Measurements from ENCODE around the gene FZR1. TPM values are rescaled to one million over a fixed set of nuclear protein-coding genes. Genes with fewer than 3 reads are reported as not detected.

The FZR1 gene
- total and polyA plus RNA-seq, 2 of the 8 experiments (the other 6 are each of a cell fraction or from before 2014, with no cell fraction given) = 21.6 to 35.5 TPM

GRCh38 chr19:3515891-3516422 is 9.8 kb downstream of the FZR1 start:
- no peak overlapping the region for H3K14ac ChIP-seq (ENCODE audit: insufficient read length)
- H2AFZ ChIP-seq (ENCODE audit: low read length) = no peak overlapping the region
- H3K23ac ChIP-seq (ENCODE audit: insufficient read length) = no peak overlapping the region
- peaks cover 0 to 29% (median 20%) of the 10 kb centered on the region in 4 experiments; a peak in 6 of 7 replicates for H3K4me1 ChIP-seq (replicated peaks in 1 of 4; ENCODE audit: control insufficient read depth in 3 of 4, insufficient read depth in 4 of 4, low read length in 3 of 4)
- H3K79me1 ChIP-seq (ENCODE audit: low read depth, low read length) = peaks cover 26% of the 10 kb centered on the region
- no peaks in the 10 kb centered on the region for H3K27me3 ChIP-seq (replicated peaks in 1 of 4; ENCODE audit: control insufficient read depth in 3 of 4, extremely low read depth in 1 of 4, insufficient read depth in 3 of 4, low read length in 3 of 4)
- ChIA-PET CTCF (ENCODE audit: partially characterized antibody) (interaction anchor here (0.5 to 5.4 kb wide), 7 partner anchors 11 to 190 kb away, joined by 3 to 28 read pairs (median 4); partner anchors contain the start of gene DOHH), POLR2A (ENCODE audit: partially characterized antibody) (interaction anchor here (1.0 to 2.3 kb wide), 3 partner anchors 12 to 44 kb away, joined by 4 to 7 read pairs (median 5); no protein-coding TSS in a partner anchor)
- peak overlapping the region; percentile 21 for H3K4ac ChIP-seq (replicated peaks; ENCODE audit: insufficient read length, low read depth, low read length)
- no peak overlapping the region for H3K56ac ChIP-seq (replicated peaks; ENCODE audit: insufficient read length, low read depth, low read length)
- H3K27ac ChIP-seq (ENCODE audit: low read depth, low read length) = 0 out of 2 replicates have a peak overlapping the region, but pooled peaks have one; percentile 18
- no peak overlapping the region for H2BK120ac ChIP-seq (replicated peaks; ENCODE audit: low read depth, low read length)
- H4K20me1 ChIP-seq (replicated peaks in 1 of 2; ENCODE audit: control insufficient read depth in 1 of 2, insufficient read depth in 2 of 2, low read length in 2 of 2) = peaks cover 5 to 20% of the 10 kb centered on the region in 2 experiments
- WGBS, 2 experiments (ENCODE audit: extremely low coverage in 1 of 2, insufficient coverage in 1 of 2, insufficient read length in 1 of 2, insufficient replicate concordance in 2 of 2, low coverage in 1 of 2, low lambda C conversion rate in 2 of 2, missing lambda C conversion rate in 1 of 2) = 87% methylated on average over 13 of the region's 15 CpGs; no CpG with 5 or more reads in 1 of the 2 experiments
- H3K9ac ChIP-seq (replicated peaks in 1 of 4; ENCODE audit: extremely low read depth in 1 of 4, low read depth in 3 of 4, low read length in 3 of 4) = no peak overlapping the region; a peak in 1 of 7 replicates
- H3K4me3 ChIP-seq (ENCODE audit: extremely low read depth in 1 of 4, insufficient read depth in 2 of 4, low read depth in 3 of 4, low read length in 4 of 4) = no peak overlapping the region
- DNase-seq (ENCODE audit: low read depth in 1 of 2, low spot score in 2 of 2) (no peak), FAIRE-seq (no peak)
- H2BK5ac ChIP-seq (ENCODE audit: low read depth, low read length) = no peak overlapping the region; the same call in none of the 2 replicates
- no peaks in the 10 kb centered on the region for H3K23me2 ChIP-seq (ENCODE audit: low read depth, low read length)
- H3K9me3 ChIP-seq (ENCODE audit: insufficient read depth in 2 of 2, low read depth in 1 of 2, low read length in 1 of 2) = no peaks in the 10 kb centered on the region
- H2BK15ac ChIP-seq (ENCODE audit: low read length) = 0 out of 2 replicates have a peak overlapping the region, but pooled peaks have one; percentile 2
- no peak overlapping the region for H3K4me2 ChIP-seq (ENCODE audit: insufficient read depth in 1 of 2, low read depth in 2 of 2, low read length in 2 of 2)
- H4K5ac ChIP-seq (ENCODE audit: insufficient read length, low read depth, low read length) = no peak overlapping the region
- no peak overlapping the region for H2BK20ac ChIP-seq (ENCODE audit: low read length)
- H2BK12ac ChIP-seq (ENCODE audit: low read depth, low read length) = peak overlapping the region; percentile 44; the same call in 1 of the 2 replicates
- 0 out of 2 replicates have a peak overlapping the region, but pooled peaks have one; percentile 49 for H2AK5ac ChIP-seq (ENCODE audit: low read depth, low read length)
- H3K36me3 ChIP-seq (ENCODE audit: control insufficient read depth in 2 of 4, insufficient read depth in 4 of 4, low read length in 3 of 4) = no peaks in the 10 kb centered on the region
- no peak overlapping the region for H4K91ac ChIP-seq (replicated peaks; ENCODE audit: insufficient read length, low read length)
- H3K18ac ChIP-seq (ENCODE audit: extremely low read depth, low read length) = no peak overlapping the region
- no peak overlapping the region for H4K8ac ChIP-seq (ENCODE audit: extremely low read depth, insufficient read depth, low read length)
- H3K79me2 ChIP-seq (ENCODE audit: control insufficient read depth in 1 of 2, insufficient read depth in 2 of 2, low read length in 2 of 2) = peaks cover 0 to 76% of the 10 kb centered on the region in 2 experiments; a peak in 3 of 4 replicates
- no peak for TF ChIP-seq KDM5A (IDR thresholded peaks at IDR 0.05; ENCODE audit: low read length)
- TF ChIP-seq CTBP2 (IDR thresholded peaks at IDR 0.05; ENCODE audit: borderline replicate concordance, insufficient read depth, insufficient read length, low read length) = no peak
- TF ChIP-seq SRF (IDR thresholded peaks at IDR 0.05; ENCODE audit: low read depth, low read length) = no peak
- no peak for TF ChIP-seq TCF12 (IDR thresholded peaks at IDR 0.05; ENCODE audit: low read depth, low read length)
- TF ChIP-seq EGR1 (IDR thresholded peaks at IDR 0.05; ENCODE audit: borderline replicate concordance, low read depth, low read length) = no peak
- no peak for TF ChIP-seq JUND (IDR thresholded peaks at IDR 0.05; ENCODE audit: low read length)
- TF ChIP-seq ATF2 (IDR thresholded peaks at IDR 0.05; ENCODE audit: low read length) = no peak
- TF ChIP-seq BCL11A (IDR thresholded peaks at IDR 0.05; ENCODE audit: low read depth in 2 of 2, low read length in 2 of 2) = no peak
- TF ChIP-seq ATF3 (IDR thresholded peaks at IDR 0.05; ENCODE audit: insufficient read depth, low read depth, low read length) = no peak
- TF ChIP-seq GABPA (IDR thresholded peaks at IDR 0.05; ENCODE audit: borderline replicate concordance, insufficient read depth, low read length) = no peak
